ENCODE results near the gene FADS1.
A peak's percentile ranks its signal among the peaks of the same experiment; 100 is the strongest.

Gene FADS1

DNA sequence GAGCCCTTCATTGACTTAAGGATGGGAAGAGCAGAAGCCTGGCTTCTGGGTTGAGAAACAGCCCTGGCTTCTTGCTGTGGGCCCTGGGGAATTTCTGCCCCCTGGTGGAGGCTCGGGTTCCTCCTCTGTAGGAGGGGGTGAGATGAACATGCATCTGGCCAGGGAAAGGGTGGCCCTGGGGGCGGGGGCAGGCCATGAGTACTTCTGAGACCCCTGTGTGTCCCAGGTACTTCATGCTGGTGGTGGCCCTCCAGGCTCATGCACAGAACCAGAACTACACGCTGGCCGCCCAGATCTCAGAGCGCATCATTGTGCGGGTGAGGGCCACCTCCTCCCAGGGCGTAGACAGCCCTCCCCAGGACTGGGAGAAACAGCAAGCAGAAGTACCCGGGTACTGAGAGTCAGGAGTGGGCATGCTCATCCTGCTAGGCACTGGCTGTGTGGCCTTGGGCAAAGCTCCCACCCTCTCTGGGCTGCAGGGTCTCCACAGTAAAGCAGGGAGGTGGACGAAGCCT lies 40.2 kb downstream of the FADS1 start:
- ATAC-seq, result peak; percentile 85
- TF ChIP-seq TCF4 (CRISPR knock-in tag; IDR thresholded peaks at IDR 0.05; ENCODE audit: borderline replicate concordance), result no peak
- TF ChIP-seq, protein P1, sequence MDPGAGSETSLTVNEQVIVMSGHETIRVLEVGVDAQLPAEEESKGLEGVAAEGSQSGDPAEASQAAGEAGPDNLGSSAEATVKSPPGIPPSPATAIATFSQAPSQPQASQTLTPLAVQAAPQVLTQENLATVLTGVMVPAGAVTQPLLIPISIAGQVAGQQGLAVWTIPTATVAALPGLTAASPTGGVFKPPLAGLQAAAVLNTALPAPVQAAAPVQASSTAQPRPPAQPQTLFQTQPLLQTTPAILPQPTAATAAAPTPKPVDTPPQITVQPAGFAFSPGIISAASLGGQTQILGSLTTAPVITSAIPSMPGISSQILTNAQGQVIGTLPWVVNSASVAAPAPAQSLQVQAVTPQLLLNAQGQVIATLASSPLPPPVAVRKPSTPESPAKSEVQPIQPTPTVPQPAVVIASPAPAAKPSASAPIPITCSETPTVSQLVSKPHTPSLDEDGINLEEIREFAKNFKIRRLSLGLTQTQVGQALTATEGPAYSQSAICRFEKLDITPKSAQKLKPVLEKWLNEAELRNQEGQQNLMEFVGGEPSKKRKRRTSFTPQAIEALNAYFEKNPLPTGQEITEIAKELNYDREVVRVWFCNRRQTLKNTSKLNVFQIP (CRISPR knock-in tag; IDR thresholded peaks at IDR 0.05; ENCODE audit: borderline replicate concordance, low read depth), result no peak
- no peak for TF ChIP-seq ARNTL (CRISPR knock-in tag; IDR thresholded peaks at IDR 0.05; ENCODE audit: borderline replicate concordance, low read depth)
- TF ChIP-seq, protein P2, sequence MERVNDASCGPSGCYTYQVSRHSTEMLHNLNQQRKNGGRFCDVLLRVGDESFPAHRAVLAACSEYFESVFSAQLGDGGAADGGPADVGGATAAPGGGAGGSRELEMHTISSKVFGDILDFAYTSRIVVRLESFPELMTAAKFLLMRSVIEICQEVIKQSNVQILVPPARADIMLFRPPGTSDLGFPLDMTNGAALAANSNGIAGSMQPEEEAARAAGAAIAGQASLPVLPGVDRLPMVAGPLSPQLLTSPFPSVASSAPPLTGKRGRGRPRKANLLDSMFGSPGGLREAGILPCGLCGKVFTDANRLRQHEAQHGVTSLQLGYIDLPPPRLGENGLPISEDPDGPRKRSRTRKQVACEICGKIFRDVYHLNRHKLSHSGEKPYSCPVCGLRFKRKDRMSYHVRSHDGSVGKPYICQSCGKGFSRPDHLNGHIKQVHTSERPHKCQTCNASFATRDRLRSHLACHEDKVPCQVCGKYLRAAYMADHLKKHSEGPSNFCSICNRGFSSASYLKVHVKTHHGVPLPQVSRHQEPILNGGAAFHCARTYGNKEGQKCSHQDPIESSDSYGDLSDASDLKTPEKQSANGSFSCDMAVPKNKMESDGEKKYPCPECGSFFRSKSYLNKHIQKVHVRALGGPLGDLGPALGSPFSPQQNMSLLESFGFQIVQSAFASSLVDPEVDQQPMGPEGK (CRISPR knock-in tag; IDR thresholded peaks at IDR 0.05; ENCODE audit: borderline replicate concordance), result no peak
- no peak for TF ChIP-seq ZNF565 (CRISPR knock-in tag; conservative IDR thresholded peaks at IDR 0.05; ENCODE audit: low read depth)
- TF ChIP-seq PPARA (CRISPR knock-in tag; IDR thresholded peaks at IDR 0.05; ENCODE audit: borderline replicate concordance), result no peak

DNA sequence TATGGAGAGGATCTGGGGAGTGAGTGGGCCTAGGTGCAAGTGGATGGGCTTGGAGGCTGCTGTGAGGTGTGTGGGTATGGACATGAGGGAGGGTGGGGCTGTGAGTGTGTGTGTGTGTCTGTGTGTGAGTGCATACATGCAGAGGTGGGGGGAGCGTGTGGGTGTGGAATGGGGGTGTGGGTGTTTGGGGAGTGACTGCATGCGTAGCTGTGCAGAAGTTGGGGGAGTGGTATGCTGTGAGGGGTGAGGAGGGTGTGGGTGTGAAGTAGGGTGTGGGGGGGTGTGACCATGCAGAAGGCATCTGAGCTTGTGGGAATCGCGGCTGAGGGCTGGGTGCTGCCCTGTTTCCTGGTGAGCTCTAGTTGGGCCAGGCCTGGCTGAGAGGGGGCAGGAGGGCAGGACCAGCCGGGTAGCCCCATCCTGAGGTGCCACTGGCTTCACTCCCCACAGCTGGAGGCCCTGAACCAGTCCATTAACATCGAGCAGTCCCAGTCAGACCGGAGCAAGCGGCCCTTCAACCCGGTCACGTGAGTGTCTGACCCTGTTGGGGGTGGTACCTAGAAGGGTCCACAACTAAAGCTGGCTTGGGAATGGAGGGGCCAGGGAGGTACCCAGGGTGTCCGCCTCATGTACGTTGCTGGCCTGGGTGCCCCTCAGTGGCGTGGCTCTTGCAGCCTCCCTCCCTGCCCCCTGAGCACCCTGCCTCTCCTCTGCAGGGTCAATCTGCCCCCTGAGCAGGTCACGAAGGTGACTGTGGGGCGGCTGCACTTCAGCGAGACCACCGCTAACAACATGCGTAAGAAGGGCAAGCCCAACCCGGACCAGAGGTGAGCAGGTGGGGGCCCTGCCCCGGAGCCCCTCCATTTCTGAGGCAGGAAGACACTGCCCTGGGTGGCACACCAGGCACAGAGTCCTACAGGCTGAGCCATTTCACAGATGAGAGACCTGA lies 40.9 kb downstream of the FADS1 start:
- ATAC-seq, result peak; percentile 7; the same call in 2 of the 3 replicates
- no peak for TF ChIP-seq SNAI2 (CRISPR knock-in tag; IDR thresholded peaks at IDR 0.05)
- no peak for TF ChIP-seq GLIS3 (CRISPR knock-in tag; IDR thresholded peaks at IDR 0.05)
- no peak for TF ChIP-seq ARNTL (CRISPR knock-in tag; IDR thresholded peaks at IDR 0.05; ENCODE audit: borderline replicate concordance, low read depth)
- TF ChIP-seq ISL1 (CRISPR knock-in tag; IDR thresholded peaks at IDR 0.05), result no peak
- no peak for TF ChIP-seq TCF4 (CRISPR knock-in tag; IDR thresholded peaks at IDR 0.05; ENCODE audit: borderline replicate concordance)
- TF ChIP-seq, protein P1 (CRISPR knock-in tag; IDR thresholded peaks at IDR 0.05; ENCODE audit: borderline replicate concordance, low read depth), result no peak
- no peak for TF ChIP-seq ESRRG (CRISPR knock-in tag; IDR thresholded peaks at IDR 0.05)
- TF ChIP-seq BACH2 (CRISPR knock-in tag; IDR thresholded peaks at IDR 0.05; ENCODE audit: borderline replicate concordance), result no peak
- TF ChIP-seq ZNF565 (CRISPR knock-in tag; conservative IDR thresholded peaks at IDR 0.05; ENCODE audit: low read depth), result no peak
- no peak for TF ChIP-seq ZNF70 (CRISPR knock-in tag; IDR thresholded peaks at IDR 0.05)

DNA sequence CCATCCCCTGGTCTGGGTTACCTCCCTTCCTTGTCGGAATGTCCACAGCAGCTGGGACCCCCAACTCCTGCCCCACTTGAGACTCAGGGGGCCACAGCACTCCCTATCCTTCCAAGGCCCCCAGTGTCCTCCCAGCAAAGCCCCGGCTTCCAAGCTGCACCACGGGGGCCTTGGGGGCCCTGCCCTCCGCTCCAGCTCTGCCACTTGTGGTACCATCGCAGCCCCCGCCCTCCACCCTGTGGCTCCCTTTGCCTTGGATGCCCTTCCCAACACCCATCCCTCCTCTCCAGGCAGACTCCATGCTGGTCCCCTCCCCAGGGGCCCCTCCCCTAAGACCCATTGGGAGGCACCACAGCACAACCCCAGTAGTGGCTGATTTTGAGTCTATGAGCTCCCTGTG lies 41.7 kb downstream of the FADS1 start:
- no peak for ATAC-seq
- TF ChIP-seq ZFP3 (CRISPR knock-in tag; IDR thresholded peaks at IDR 0.05) (no peak), ARNTL (CRISPR knock-in tag; IDR thresholded peaks at IDR 0.05; ENCODE audit: borderline replicate concordance, low read depth) (no peak), RARB (CRISPR knock-in tag; IDR thresholded peaks at IDR 0.05) (no peak), CSDC2 (CRISPR knock-in tag; IDR thresholded peaks at IDR 0.05) (no peak), GLIS3 (CRISPR knock-in tag; IDR thresholded peaks at IDR 0.05) (no peak), PPARA (CRISPR knock-in tag; IDR thresholded peaks at IDR 0.05; ENCODE audit: borderline replicate concordance) (no peak), TCF4 (CRISPR knock-in tag; IDR thresholded peaks at IDR 0.05; ENCODE audit: borderline replicate concordance) (no peak), ZFP30 (CRISPR knock-in tag; IDR thresholded peaks at IDR 0.05) (no peak), ZNF565 (CRISPR knock-in tag; conservative IDR thresholded peaks at IDR 0.05; ENCODE audit: low read depth) (no peak), TOX (CRISPR knock-in tag; IDR thresholded peaks at IDR 0.05; ENCODE audit: borderline replicate concordance) (no peak), ISL1 (CRISPR knock-in tag; IDR thresholded peaks at IDR 0.05) (no peak)
- TF ChIP-seq, protein P1 (CRISPR knock-in tag; IDR thresholded peaks at IDR 0.05; ENCODE audit: borderline replicate concordance, low read depth), result no peak
- TF ChIP-seq, protein P3, sequence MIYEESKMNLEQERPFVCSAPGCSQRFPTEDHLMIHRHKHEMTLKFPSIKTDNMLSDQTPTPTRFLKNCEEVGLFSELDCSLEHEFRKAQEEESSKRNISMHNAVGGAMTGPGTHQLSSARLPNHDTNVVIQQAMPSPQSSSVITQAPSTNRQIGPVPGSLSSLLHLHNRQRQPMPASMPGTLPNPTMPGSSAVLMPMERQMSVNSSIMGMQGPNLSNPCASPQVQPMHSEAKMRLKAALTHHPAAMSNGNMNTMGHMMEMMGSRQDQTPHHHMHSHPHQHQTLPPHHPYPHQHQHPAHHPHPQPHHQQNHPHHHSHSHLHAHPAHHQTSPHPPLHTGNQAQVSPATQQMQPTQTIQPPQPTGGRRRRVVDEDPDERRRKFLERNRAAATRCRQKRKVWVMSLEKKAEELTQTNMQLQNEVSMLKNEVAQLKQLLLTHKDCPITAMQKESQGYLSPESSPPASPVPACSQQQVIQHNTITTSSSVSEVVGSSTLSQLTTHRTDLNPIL (CRISPR knock-in tag; IDR thresholded peaks at IDR 0.05; ENCODE audit: low read depth), result no peak
- TF ChIP-seq, protein P4, sequence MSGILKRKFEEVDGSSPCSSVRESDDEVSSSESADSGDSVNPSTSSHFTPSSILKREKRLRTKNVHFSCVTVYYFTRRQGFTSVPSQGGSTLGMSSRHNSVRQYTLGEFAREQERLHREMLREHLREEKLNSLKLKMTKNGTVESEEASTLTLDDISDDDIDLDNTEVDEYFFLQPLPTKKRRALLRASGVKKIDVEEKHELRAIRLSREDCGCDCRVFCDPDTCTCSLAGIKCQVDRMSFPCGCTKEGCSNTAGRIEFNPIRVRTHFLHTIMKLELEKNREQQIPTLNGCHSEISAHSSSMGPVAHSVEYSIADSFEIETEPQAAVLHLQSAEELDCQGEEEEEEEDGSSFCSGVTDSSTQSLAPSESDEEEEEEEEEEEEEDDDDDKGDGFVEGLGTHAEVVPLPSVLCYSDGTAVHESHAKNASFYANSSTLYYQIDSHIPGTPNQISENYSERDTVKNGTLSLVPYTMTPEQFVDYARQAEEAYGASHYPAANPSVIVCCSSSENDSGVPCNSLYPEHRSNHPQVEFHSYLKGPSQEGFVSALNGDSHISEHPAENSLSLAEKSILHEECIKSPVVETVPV (CRISPR knock-in tag; IDR thresholded peaks at IDR 0.05), result no peak
- TF ChIP-seq, protein P5, sequence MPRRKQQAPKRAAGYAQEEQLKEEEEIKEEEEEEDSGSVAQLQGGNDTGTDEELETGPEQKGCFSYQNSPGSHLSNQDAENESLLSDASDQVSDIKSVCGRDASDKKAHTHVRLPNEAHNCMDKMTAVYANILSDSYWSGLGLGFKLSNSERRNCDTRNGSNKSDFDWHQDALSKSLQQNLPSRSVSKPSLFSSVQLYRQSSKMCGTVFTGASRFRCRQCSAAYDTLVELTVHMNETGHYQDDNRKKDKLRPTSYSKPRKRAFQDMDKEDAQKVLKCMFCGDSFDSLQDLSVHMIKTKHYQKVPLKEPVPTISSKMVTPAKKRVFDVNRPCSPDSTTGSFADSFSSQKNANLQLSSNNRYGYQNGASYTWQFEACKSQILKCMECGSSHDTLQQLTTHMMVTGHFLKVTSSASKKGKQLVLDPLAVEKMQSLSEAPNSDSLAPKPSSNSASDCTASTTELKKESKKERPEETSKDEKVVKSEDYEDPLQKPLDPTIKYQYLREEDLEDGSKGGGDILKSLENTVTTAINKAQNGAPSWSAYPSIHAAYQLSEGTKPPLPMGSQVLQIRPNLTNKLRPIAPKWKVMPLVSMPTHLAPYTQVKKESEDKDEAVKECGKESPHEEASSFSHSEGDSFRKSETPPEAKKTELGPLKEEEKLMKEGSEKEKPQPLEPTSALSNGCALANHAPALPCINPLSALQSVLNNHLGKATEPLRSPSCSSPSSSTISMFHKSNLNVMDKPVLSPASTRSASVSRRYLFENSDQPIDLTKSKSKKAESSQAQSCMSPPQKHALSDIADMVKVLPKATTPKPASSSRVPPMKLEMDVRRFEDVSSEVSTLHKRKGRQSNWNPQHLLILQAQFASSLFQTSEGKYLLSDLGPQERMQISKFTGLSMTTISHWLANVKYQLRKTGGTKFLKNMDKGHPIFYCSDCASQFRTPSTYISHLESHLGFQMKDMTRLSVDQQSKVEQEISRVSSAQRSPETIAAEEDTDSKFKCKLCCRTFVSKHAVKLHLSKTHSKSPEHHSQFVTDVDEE (CRISPR knock-in tag; IDR thresholded peaks at IDR 0.05), result no peak

Measured in SK-N-SH treated with all-trans-retinoic acid at 6 μM for 48 hours (cell line).